Measurements from ENCODE around the gene AIP.

DNA sequence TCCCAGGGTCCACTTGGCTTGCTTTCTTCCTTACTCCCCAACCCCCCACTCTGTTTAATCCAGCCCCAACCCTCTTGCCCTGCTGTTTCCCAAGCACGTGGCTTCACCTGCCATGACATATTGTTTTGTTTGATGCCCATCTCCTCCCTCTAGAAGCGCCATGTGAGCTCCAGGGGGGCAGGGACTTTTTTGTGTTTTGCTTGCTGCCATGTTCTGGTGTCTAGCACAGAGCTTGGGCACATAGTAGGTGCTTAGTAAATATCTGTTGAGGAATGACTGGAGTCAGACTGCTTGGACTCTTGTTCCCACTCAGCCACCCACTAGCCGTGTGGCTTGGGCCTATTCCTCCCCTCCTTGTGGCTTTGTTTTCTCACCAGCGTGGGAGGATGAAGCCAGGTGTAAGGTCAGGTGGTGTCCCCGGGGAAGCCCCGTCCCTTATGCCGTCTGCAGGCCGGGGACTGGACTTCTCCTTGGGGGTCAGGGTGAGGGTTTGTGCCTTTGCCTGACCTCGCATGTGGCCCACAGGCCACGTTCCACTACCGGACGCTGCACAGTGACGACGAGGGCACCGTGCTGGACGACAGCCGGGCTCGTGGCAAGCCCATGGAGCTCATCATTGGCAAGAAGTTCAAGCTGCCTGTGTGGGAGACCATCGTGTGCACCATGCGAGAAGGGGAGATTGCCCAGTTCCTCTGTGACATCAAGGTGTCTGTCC, 3.8 kb downstream of the AIP start:
- TF ChIP-seq CTCF (IDR thresholded peaks at IDR 0.05; ENCODE audit: low read depth, low read length) (no peak), EZH2phosphoT487 (IDR thresholded peaks at IDR 0.05; ENCODE audit: low read depth) (no peak)
